ENCODE data around the gene FARSA. TPM values are rescaled to one million over a fixed set of nuclear protein-coding genes. Genes with fewer than 3 reads are reported as not detected.

Gene FARSA
- total and polyA plus RNA-seq, 5 donors from 2014 or later = 28.9 to 74.0 (median 61.3) TPM

GRCh38 chr19:12873891-12874745 lies 59.4 kb downstream of the FARSA start:
- H3K27me3 ChIP-seq (ENCODE audit: control insufficient read depth, insufficient read depth, low read length) = no peaks in the 10 kb centered on the region
- Mint-ChIP-seq H3K27ac (no peak overlapping the region), H3K9me3 (peaks cover 0 to 5% (median 2%) of the 10 kb centered on the region in 7 donors), H3K4me1 (peaks cover 0 to 19% (median 3%) of the 10 kb centered on the region in 4 donors), H3K4me3 (peak overlapping the region in 1 of 4 donors; percentile 3), H3K36me3 (peaks cover 24% of the 10 kb centered on the region), H3K27me3 (peaks cover under 1% of the 10 kb centered on the region)
- peaks cover 23% of the 10 kb centered on the region for H3K36me3 ChIP-seq (ENCODE audit: control insufficient read depth, insufficient read depth, low read length)
- no peak for ATAC-seq (ENCODE audit: low read depth in 2 of 2)
- H3K9me3 ChIP-seq (ENCODE audit: control insufficient read depth in 2 of 2, low read length in 2 of 2) = no peaks in the 10 kb centered on the region
- no peak for DNase-seq
- no peak overlapping the region for H3K4me3 ChIP-seq (ENCODE audit: low read depth, low read length)
- H3K27ac ChIP-seq (ENCODE audit: insufficient read depth, low read length, poor library complexity, severe bottlenecking) = no peak overlapping the region
- H3K4me1 ChIP-seq (ENCODE audit: control insufficient read depth, insufficient read depth, low read length, poor library complexity, severe bottlenecking) = no peaks in the 10 kb centered on the region

- Mint-ChIP-seq H3K4me3 (peak overlapping the region; percentile 3 to 83 (median 43)), H3K27me3 (peaks cover 5% of the 10 kb centered on the region), H3K36me3 (peaks cover 20% of the 10 kb centered on the region), H3K9me3 (peaks cover 0 to 5% (median 2%) of the 10 kb centered on the region in 7 donors), H3K4me1 (peaks cover 0 to 14% (median 3%) of the 10 kb centered on the region in 4 donors), H3K27ac (no peak overlapping the region)
- peak; percentile 44 to 64 (median 55) for DNase-seq
- peak overlapping the region; percentile 15 for H3K27ac ChIP-seq (ENCODE audit: insufficient read depth, low read length, poor library complexity, severe bottlenecking)
- peaks cover 17% of the 10 kb centered on the region for H3K36me3 ChIP-seq (ENCODE audit: control insufficient read depth, insufficient read depth, low read length)
- no peaks in the 10 kb centered on the region for H3K27me3 ChIP-seq (ENCODE audit: control insufficient read depth, insufficient read depth, low read length)
- no peaks in the 10 kb centered on the region for H3K9me3 ChIP-seq (ENCODE audit: control insufficient read depth in 2 of 2, low read length in 2 of 2)
- H3K4me1 ChIP-seq (ENCODE audit: control insufficient read depth, insufficient read depth, low read length, poor library complexity, severe bottlenecking) = no peaks in the 10 kb centered on the region
- ATAC-seq (ENCODE audit: low read depth in 2 of 2) = peak; percentile 44 to 51
- no peak overlapping the region for H3K4me3 ChIP-seq (ENCODE audit: low read depth, low read length)
Observed at GRCh38 chr19:12872941-12873890, 60.3 kb downstream of the FARSA start.

Other genes starting within 250 kb of the FARSA start
- gene GNG14, start 245.7 kb downstream of the FARSA start, total RNA-seq = not detected
- not detected for gene GNG14, start 245.7 kb downstream of the FARSA start, polyA plus RNA-seq
- gene FBXW9, start 237.1 kb downstream of the FARSA start, total RNA-seq = 1.7 TPM
- 1 to 10 TPM; 5.0 to 8.1 (median 6.6) TPM for gene FBXW9, start 237.1 kb downstream of the FARSA start, polyA plus RNA-seq
- gene TNPO2, start 209.8 kb downstream of the FARSA start, total RNA-seq = 42.9 TPM
- gene TNPO2, start 209.8 kb downstream of the FARSA start, polyA plus RNA-seq = 1 to 10 TPM; 1.7 to 3.1 (median 2.0) TPM
- 197 TPM for gene TRIR, start 199.0 kb downstream of the FARSA start, total RNA-seq
- gene TRIR, start 199.0 kb downstream of the FARSA start, polyA plus RNA-seq = 100 to 1,000 TPM; 238 to 323 (median 261) TPM
- 37.9 TPM for gene GET3, start 196.2 kb downstream of the FARSA start, total RNA-seq
- 10 to 100 TPM; 68.0 to 91.2 (median 81.9) TPM for gene GET3, start 196.2 kb downstream of the FARSA start, polyA plus RNA-seq
- gene BEST2, start 181.9 kb downstream of the FARSA start, total RNA-seq = not detected
- not detected for gene BEST2, start 181.9 kb downstream of the FARSA start, polyA plus RNA-seq
- gene HOOK2, start 158.2 kb downstream of the FARSA start, total RNA-seq = 16.9 TPM
- gene HOOK2, start 158.2 kb downstream of the FARSA start, polyA plus RNA-seq = 1 to 10 TPM in 3 of 4 donors, under 1 TPM in 1; 0.24 to 1.9 (median 1.6) TPM
- gene JUNB, start 142.2 kb downstream of the FARSA start, total RNA-seq = 2,802 TPM
- gene JUNB, start 142.2 kb downstream of the FARSA start, polyA plus RNA-seq = 100 to 1,000 TPM; 582 to 986 (median 765) TPM
- 74.0 TPM for gene PRDX2, start 131.9 kb downstream of the FARSA start, total RNA-seq
- 100 to 1,000 TPM; 326 to 380 (median 341) TPM for gene PRDX2, start 131.9 kb downstream of the FARSA start, polyA plus RNA-seq
- gene THSD8, start 131.6 kb downstream of the FARSA start, total RNA-seq = 2.8 TPM
- gene THSD8, start 131.6 kb downstream of the FARSA start, polyA plus RNA-seq = 10 to 100 TPM in 1 of 4 donors, 1 to 10 TPM in 1, under 1 TPM in 1, not detected in 1; 0.66 to 13.9 (median 4.8) TPM
- 4.7 TPM for gene RNASEH2A, start 127.1 kb downstream of the FARSA start, total RNA-seq
- gene RNASEH2A, start 127.1 kb downstream of the FARSA start, polyA plus RNA-seq = 10 to 100 TPM; 18.7 to 27.5 (median 23.4) TPM
- not detected for gene RTBDN, start 99.1 kb downstream of the FARSA start, total RNA-seq
- gene RTBDN, start 99.1 kb downstream of the FARSA start, polyA plus RNA-seq = not detected
- 0.94 TPM for gene MAST1, start 95.2 kb downstream of the FARSA start, total RNA-seq
- gene MAST1, start 95.2 kb downstream of the FARSA start, polyA plus RNA-seq = 1 to 10 TPM in 1 of 4 donors, under 1 TPM in 2, not detected in 1; 0.05 to 1.8 (median 0.52) TPM
- 20.2 TPM for gene DNASE2, start 52.3 kb downstream of the FARSA start, total RNA-seq
- gene DNASE2, start 52.3 kb downstream of the FARSA start, polyA plus RNA-seq = 10 to 100 TPM; 54.4 to 72.1 (median 63.6) TPM
- gene KLF1, start 46.5 kb downstream of the FARSA start, total RNA-seq = not detected
- gene KLF1, start 46.5 kb downstream of the FARSA start, polyA plus RNA-seq = under 1 TPM in 1 of 4 donors, not detected in 3; 0.23 TPM
- 40.0 TPM for gene GCDH, start 42.6 kb downstream of the FARSA start, total RNA-seq
- 10 to 100 TPM; 15.1 to 17.6 (median 16.1) TPM for gene GCDH, start 42.6 kb downstream of the FARSA start, polyA plus RNA-seq
- gene SYCE2, start 14.4 kb downstream of the FARSA start, total RNA-seq = 0.54 TPM
- gene SYCE2, start 14.4 kb downstream of the FARSA start, polyA plus RNA-seq = under 1 TPM in 1 of 4 donors, not detected in 3; 0.14 TPM
- 484 TPM for gene CALR, start 4.9 kb upstream of the FARSA start, total RNA-seq
- 100 to 1,000 TPM; 113 to 172 (median 149) TPM for gene CALR, start 4.9 kb upstream of the FARSA start, polyA plus RNA-seq
- 80.9 TPM for gene RAD23A, start 12.2 kb upstream of the FARSA start, total RNA-seq
- gene RAD23A, start 12.2 kb upstream of the FARSA start, polyA plus RNA-seq = 10 to 100 TPM; 73.8 to 85.0 (median 78.1) TPM
- 7.4 TPM for gene GADD45GIP1, start 23.5 kb upstream of the FARSA start, total RNA-seq
- 10 to 100 TPM; 57.2 to 71.9 (median 66.6) TPM for gene GADD45GIP1, start 23.5 kb upstream of the FARSA start, polyA plus RNA-seq
- not detected for gene DAND5, start 35.9 kb upstream of the FARSA start, total RNA-seq
- gene DAND5, start 35.9 kb upstream of the FARSA start, polyA plus RNA-seq = not detected
- gene NFIX, start 61.8 kb upstream of the FARSA start, total RNA-seq = 1.2 TPM
- under 1 TPM in 1 of 4 donors, not detected in 3; 0.15 TPM for gene NFIX, start 61.8 kb upstream of the FARSA start, polyA plus RNA-seq
- gene LYL1, start 169.1 kb upstream of the FARSA start, total RNA-seq = 8.7 TPM
- gene LYL1, start 169.1 kb upstream of the FARSA start, polyA plus RNA-seq = 10 to 100 TPM in 1 of 4 donors, 1 to 10 TPM in 3; 6.5 to 14.2 (median 7.5) TPM
- gene TRMT1, start 183.0 kb upstream of the FARSA start, total RNA-seq = 57.6 TPM
- 10 to 100 TPM; 16.0 to 22.3 (median 19.9) TPM for gene TRMT1, start 183.0 kb upstream of the FARSA start, polyA plus RNA-seq
- 25.4 TPM for gene NACC1, start 184.6 kb upstream of the FARSA start, total RNA-seq
- gene NACC1, start 184.6 kb upstream of the FARSA start, polyA plus RNA-seq = 1 to 10 TPM in 2 of 4 donors, under 1 TPM in 2; 0.71 to 2.5 (median 1.2) TPM
- 56.5 TPM for gene STX10, start 216.7 kb upstream of the FARSA start, total RNA-seq
- 10 to 100 TPM; 52.4 to 68.2 (median 58.9) TPM for gene STX10, start 216.7 kb upstream of the FARSA start, polyA plus RNA-seq
- 478 TPM for gene IER2, start 216.7 kb upstream of the FARSA start, total RNA-seq
- gene IER2, start 216.7 kb upstream of the FARSA start, polyA plus RNA-seq = 100 to 1,000 TPM; 144 to 234 (median 197) TPM

Data from CD4-positive, CD25-positive, alpha-beta regulatory T cell (primary cell).